ENCODE results near the gene CD5L.

GRCh38 chr1:157803851-157804250 lies 37.8 kb downstream of the CD5L start:
- TF ChIP-seq, protein P1, sequence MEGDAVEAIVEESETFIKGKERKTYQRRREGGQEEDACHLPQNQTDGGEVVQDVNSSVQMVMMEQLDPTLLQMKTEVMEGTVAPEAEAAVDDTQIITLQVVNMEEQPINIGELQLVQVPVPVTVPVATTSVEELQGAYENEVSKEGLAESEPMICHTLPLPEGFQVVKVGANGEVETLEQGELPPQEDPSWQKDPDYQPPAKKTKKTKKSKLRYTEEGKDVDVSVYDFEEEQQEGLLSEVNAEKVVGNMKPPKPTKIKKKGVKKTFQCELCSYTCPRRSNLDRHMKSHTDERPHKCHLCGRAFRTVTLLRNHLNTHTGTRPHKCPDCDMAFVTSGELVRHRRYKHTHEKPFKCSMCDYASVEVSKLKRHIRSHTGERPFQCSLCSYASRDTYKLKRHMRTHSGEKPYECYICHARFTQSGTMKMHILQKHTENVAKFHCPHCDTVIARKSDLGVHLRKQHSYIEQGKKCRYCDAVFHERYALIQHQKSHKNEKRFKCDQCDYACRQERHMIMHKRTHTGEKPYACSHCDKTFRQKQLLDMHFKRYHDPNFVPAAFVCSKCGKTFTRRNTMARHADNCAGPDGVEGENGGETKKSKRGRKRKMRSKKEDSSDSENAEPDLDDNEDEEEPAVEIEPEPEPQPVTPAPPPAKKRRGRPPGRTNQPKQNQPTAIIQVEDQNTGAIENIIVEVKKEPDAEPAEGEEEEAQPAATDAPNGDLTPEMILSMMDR (IDR thresholded peaks at IDR 0.05): no peak
- TF ChIP-seq EZH2 (IDR thresholded peaks at IDR 0.05): no peak
